ENCODE results near the gene ADNP.

Gene ADNP

GRCh38 chr20:50870561-50871161 is 60.6 kb downstream of the ADNP start:
- no peak for DNase-seq

GRCh38 chr20:50868509-50869495 is 62.4 kb downstream of the ADNP start:
- no peak for DNase-seq

- no peak for DNase-seq
Observed at GRCh38 chr20:50867805-50868204, 63.4 kb downstream of the ADNP start.

GRCh38 chr20:50866831-50867230 is 64.4 kb downstream of the ADNP start:
- DNase-seq = no peak

- no peak for DNase-seq
Observed at GRCh38 chr20:50866036-50866685, 65.1 kb downstream of the ADNP start.

GRCh38 chr20:50865591-50865990 is 65.6 kb downstream of the ADNP start:
- no peak for DNase-seq

- DNase-seq = no peak
Observed at GRCh38 chr20:50865114-50865513, 66.1 kb downstream of the ADNP start.

GRCh38 chr20:50862546-50862945 is 68.7 kb downstream of the ADNP start:
- no peak for DNase-seq

- no peak for DNase-seq
Observed at GRCh38 chr20:50861012-50861411, 70.2 kb downstream of the ADNP start.

GRCh38 chr20:50859161-50859560 is 72.1 kb downstream of the ADNP start:
- no peak for DNase-seq

GRCh38 chr20:50858525-50858924 is 72.7 kb downstream of the ADNP start:
- no peak for DNase-seq

GRCh38 chr20:50857348-50857747 is 73.9 kb downstream of the ADNP start:
- DNase-seq = no peak

- DNase-seq = no peak
Observed at GRCh38 chr20:50856475-50857041, 74.7 kb downstream of the ADNP start.

- DNase-seq = no peak
Observed at GRCh38 chr20:50855498-50856474, 75.5 kb downstream of the ADNP start.

- no peak for DNase-seq
Observed at GRCh38 chr20:50854506-50855249, 76.6 kb downstream of the ADNP start.

GRCh38 chr20:50852085-50852484 is 79.2 kb downstream of the ADNP start:
- no peak for DNase-seq

GRCh38 chr20:50850721-50851286 is 80.4 kb downstream of the ADNP start:
- DNase-seq = no peak

- peak in 1 of 2 experiments; percentile 45 for DNase-seq
Observed at GRCh38 chr20:50848846-50849673, 82.2 kb downstream of the ADNP start.

- DNase-seq = peak; percentile 52 to 73
Observed at GRCh38 chr20:50848341-50848808, 82.9 kb downstream of the ADNP start.
